ENCODE measurements around the gene CRYBA2. TPM values are rescaled to one million over a fixed set of nuclear protein-coding genes. Genes with fewer than 3 reads are reported as not detected.

CRYBA2 gene
- total RNA-seq, 1 donor from 2014 or later, result not detected

DNA sequence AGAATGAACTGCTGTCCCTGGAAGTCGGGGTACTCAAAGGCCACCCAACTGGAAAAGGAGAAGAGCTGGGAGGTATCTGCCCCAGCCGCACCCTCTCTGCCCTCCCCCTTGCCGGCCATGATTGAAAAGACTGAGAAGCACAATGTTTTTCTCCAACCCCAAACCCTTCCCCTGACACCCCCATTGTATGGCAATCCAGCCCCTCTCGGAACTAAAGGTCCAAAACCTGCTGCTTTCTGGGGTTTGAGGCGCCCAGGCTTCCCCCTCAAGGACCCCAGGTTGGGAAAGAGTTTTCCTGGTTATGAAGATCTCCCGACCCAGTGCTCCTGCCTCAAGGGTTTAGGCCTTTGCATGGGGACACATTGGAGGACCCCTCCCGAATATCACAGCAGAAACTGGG lies 1.0 kb downstream of the CRYBA2 start:
- H3K36me3 Mint-ChIP-seq, result no peaks in the 10 kb centered on the region
- H3K9me3 Mint-ChIP-seq, result no peaks in the 10 kb centered on the region
- H3K27ac Mint-ChIP-seq, result no peak overlapping the region
- DNase-seq (ENCODE audit: low spot score in 2 of 2, unreplicated experiment in 2 of 2), result no peak
- H3K4me1 Mint-ChIP-seq, result peaks cover 9% of the 10 kb centered on the region
- peaks cover 96% of the 10 kb centered on the region for H3K27me3 Mint-ChIP-seq (ENCODE audit: low read depth)
- TF ChIP-seq, protein P1, sequence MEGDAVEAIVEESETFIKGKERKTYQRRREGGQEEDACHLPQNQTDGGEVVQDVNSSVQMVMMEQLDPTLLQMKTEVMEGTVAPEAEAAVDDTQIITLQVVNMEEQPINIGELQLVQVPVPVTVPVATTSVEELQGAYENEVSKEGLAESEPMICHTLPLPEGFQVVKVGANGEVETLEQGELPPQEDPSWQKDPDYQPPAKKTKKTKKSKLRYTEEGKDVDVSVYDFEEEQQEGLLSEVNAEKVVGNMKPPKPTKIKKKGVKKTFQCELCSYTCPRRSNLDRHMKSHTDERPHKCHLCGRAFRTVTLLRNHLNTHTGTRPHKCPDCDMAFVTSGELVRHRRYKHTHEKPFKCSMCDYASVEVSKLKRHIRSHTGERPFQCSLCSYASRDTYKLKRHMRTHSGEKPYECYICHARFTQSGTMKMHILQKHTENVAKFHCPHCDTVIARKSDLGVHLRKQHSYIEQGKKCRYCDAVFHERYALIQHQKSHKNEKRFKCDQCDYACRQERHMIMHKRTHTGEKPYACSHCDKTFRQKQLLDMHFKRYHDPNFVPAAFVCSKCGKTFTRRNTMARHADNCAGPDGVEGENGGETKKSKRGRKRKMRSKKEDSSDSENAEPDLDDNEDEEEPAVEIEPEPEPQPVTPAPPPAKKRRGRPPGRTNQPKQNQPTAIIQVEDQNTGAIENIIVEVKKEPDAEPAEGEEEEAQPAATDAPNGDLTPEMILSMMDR (IDR thresholded peaks at IDR 0.05; ENCODE audit: unreplicated experiment), result no peak
- H3K4me3 Mint-ChIP-seq, result no peak overlapping the region

DNA sequence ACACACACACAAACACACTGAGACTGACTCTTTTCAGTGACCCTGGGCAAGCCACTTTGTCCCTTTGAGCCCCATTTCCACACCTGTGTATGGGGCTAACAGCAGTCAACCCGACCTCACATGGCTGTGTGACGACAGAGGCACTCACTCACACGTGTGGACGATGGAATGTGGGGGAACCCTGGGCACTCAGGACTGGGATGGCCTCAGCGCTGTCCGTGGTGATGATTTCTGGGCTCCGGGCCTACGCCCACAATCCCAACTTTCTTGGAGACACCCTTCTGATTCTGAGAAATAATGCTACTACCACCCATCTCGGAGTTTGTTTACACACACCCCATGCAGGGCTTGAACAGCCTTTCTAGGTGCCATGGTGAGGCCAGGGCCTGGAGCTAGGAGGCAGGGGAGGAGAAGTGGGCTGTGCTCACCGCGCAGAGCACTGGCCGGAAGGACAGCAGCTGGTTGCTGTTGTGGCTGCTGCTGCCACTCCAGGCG lies 1.5 kb downstream of the CRYBA2 start:
- Mint-ChIP-seq H3K27me3 (ENCODE audit: low read depth) (peaks cover 97% of the 10 kb centered on the region), H3K9me3 (no peaks in the 10 kb centered on the region), H3K36me3 (no peaks in the 10 kb centered on the region), H3K4me1 (peaks cover 9% of the 10 kb centered on the region), H3K27ac (no peak overlapping the region), H3K4me3 (no peak overlapping the region)
- TF ChIP-seq, protein P1 (IDR thresholded peaks at IDR 0.05; ENCODE audit: unreplicated experiment), result no peak
- no peak for DNase-seq (ENCODE audit: low spot score in 2 of 2, unreplicated experiment in 2 of 2)

DNA sequence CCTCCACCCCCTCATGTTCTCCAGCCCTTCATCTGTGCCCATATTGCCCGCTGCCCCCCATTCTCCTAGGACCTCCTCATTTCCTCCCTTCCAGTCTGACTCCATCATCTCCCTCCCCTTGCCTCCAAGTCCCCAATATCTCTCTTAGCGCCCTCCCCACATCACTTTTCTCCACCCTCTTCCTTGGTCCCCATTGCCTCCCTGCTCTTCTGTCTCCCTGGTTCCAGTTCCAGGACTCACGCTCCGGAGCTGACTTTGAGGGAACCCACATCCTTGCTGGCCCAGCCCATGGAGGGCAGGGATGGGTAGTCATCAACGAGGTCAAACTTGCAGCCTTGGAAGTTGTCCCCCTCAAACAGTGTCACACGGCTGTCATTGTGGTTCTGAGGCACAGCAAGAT lies 2.6 kb downstream of the CRYBA2 start:
- Mint-ChIP-seq H3K4me1 (peaks cover 11% of the 10 kb centered on the region), H3K36me3 (no peaks in the 10 kb centered on the region), H3K4me3 (no peak overlapping the region), H3K9me3 (no peaks in the 10 kb centered on the region), H3K27ac (no peak overlapping the region), H3K27me3 (ENCODE audit: low read depth) (peaks cover 97% of the 10 kb centered on the region)
- TF ChIP-seq, protein P1 (IDR thresholded peaks at IDR 0.05; ENCODE audit: unreplicated experiment), result no peak
- DNase-seq (ENCODE audit: low spot score in 2 of 2, unreplicated experiment in 2 of 2), result no peak

DNA sequence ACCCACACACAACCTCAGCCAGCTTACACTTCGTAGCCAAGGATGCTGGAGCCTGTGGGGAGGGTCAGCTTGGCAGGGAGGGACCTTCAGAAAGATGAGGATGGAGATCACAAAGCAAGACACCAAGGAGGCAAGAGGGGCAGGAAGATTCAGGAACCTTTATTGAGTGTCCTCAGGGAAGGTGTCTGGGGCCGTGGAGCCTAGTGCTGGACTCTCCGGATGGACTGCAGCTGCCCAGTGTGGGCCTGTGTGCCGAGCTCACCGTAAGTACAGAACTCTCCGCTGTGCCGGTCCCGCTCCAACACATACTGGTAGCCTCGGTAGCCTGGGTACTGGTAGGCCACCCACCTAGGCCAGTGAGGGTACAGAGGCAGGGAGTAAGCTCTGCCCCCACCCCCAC lies 3.2 kb downstream of the CRYBA2 start:
- Mint-ChIP-seq H3K9me3 (no peaks in the 10 kb centered on the region), H3K27ac (no peak overlapping the region), H3K4me3 (no peak overlapping the region), H3K4me1 (peaks cover 14% of the 10 kb centered on the region), H3K36me3 (no peaks in the 10 kb centered on the region), H3K27me3 (ENCODE audit: low read depth) (peaks cover 94% of the 10 kb centered on the region)
- TF ChIP-seq, protein P1 (IDR thresholded peaks at IDR 0.05; ENCODE audit: unreplicated experiment), result no peak
- no peak for DNase-seq (ENCODE audit: low spot score in 2 of 2, unreplicated experiment in 2 of 2)

DNA sequence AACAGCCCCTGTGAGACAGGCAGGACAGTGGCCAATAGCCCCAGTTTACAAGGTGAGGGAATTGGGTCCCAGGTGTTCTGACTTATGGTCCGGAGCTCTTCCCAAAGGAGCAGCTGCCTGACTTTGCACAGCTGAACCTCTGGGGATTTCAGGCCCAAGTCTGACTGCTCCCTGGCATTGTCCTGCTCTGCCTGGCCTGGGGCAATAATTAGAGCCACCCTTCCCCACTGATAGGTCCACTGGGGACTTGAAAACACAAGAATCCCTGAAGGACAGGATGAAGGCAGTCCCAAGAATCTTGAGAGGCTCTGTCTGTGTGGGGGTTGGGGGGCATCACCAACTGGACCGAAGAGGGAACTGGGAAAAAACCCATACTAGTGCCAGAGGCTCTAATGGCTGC lies 4.6 kb downstream of the CRYBA2 start:
- peaks cover 93% of the 10 kb centered on the region for H3K27me3 Mint-ChIP-seq (ENCODE audit: low read depth)

More for the DNA sequence above, 4.6 kb downstream of the CRYBA2 start:
- H3K9me3 Mint-ChIP-seq, result no peaks in the 10 kb centered on the region
- no peak for DNase-seq (ENCODE audit: low spot score in 2 of 2, unreplicated experiment in 2 of 2)
- no peaks in the 10 kb centered on the region for H3K36me3 Mint-ChIP-seq
- H3K27ac Mint-ChIP-seq, result no peak overlapping the region
- TF ChIP-seq, protein P1 (IDR thresholded peaks at IDR 0.05; ENCODE audit: unreplicated experiment), result no peak
- peaks cover 13% of the 10 kb centered on the region for H3K4me1 Mint-ChIP-seq
- no peak overlapping the region for H3K4me3 Mint-ChIP-seq
